HG03135 (cell line): ENCODE results near the gene SH3RF3.
"Not testable (repeated sequence)": the region's sequence is repeated elsewhere in the genome, so short reads cannot be mapped to it uniquely, and the experiment has no call there.

Experiments used
- ATAC-seq: cut with Tn5 transposase; IDR thresholded peaks from one replicate; pipeline ENCODE4 v1.9.1; 2021; ENCODE audit warnings: mild to moderate bottlenecking, moderate library complexity; ENCODE audit not compliant: unreplicated experiment

Gene SH3RF3

DNA sequence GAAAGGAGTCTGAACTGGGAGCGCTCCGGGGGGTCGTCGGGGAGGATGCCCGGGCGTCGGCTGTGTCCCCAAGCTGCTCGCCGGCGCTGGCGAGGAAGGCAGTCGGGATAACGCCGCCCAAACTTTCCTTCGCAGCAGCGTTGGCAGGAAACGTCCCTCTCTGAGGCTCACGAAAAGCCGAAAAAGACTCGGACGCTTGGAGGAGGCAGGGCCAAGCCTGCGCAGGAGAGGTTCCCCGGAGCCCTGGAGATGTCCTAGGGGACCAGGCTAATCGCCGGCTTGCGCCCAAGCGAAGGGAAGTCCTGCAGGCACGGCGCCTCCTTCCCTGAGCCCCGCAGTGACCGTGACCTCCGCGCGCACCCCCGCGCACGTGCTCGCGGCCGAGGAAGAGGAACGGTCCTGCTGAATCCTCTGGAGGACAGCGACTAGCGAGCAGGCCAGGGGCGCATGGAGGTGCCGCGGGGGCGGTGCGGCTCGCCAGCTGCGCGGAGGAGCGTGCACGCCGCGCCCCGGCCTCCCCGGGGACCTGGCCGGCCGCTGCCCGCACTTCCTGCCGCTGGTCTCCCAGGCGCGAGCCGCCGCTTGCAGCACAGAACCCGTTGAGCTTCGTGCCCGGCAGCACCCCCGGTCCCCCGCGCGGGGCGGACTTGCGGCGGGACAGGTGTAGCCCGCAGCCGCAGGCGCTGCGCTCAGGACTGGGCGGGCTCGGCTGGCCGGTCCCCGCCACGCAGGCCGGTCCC is at the start of gene SH3RF3:
TSS of gene SH3RF3 (plus strand) at position 590 of the 740 bp plus-strand sequence.
- no peak for ATAC-seq

GRCh38 chr2:109079590-109079989 is 49.4 kb upstream of the SH3RF3 start:
- no peak for ATAC-seq

DNA sequence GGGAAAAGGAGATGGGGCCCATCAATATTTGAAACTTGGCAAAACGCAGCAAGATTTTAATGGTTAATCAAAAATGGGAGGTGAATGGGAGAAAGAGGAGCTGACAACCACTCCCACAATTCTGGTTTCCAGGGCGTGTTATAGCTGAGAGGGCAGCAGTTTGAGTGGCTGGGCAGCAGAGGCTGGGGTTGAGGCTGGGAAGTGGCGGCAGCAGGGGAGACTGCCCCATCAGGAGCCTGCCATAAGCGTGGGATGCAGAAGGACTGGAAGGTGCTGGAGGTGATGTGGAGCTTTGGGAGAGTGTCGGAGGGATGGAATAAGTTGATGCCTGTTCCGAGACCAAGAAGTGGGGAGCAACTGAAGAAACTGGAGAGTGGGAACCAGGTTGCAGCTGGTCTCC is 48.9 kb upstream of the SH3RF3 start:
- no peak for ATAC-seq

DNA sequence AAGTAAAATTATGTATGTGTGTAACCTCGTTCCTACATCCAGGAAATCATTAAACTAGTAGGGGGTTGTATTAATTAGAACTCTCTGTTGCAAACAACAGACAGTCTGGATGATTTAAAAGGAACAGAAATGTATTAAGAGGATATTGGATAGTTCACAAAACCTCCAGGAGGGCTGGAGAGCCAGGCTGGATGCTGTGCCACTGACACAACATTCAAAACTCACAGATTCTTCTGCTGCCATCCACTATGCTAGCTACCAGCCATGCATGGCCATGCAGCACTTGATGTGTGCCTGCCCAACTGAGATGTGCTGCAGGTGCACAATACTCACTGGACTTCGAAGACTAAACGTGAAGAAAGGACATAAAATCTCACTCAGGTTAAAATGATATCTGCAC is 48.2 kb upstream of the SH3RF3 start:
- no peak for ATAC-seq

DNA sequence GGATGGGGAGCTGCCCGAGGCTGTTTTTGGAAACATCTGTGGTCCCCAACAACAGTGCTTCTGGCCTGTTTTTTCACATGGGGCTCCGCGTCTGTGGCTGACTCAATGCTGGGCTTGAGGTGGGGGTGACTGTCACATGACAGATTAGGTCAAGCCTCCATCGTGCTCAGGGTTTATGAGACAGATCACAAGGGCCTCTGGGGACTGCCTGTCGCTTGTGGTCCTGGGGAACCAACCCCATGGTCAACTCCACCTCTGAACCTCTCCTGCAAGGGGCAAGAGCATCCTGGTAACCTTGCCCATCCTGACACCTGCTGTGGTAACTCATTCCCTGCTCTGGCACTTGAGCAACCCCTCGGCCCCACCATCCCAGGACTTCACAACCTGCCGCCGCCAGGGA is 47.6 kb upstream of the SH3RF3 start:
- ATAC-seq: no peak

DNA sequence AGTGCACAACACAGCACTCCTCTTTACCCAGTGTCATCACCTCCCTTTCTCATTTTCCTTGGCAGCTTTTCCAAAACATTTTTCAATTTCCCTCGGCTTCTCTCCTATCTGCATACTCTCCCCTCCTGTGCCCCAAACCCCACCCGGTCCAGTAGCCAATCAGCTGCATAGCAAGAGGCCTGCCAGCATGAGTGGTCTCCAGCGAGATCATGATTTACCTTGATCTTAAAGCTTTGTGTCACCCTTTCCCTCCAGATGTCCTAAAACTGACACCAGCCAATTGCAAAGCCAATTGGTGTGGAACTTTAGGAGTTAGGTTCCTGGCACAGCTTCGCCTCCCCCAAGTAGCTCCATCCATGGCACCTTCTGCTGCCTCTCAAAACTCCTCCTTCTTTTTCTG is 45.2 kb upstream of the SH3RF3 start:
- ATAC-seq: no peak

DNA sequence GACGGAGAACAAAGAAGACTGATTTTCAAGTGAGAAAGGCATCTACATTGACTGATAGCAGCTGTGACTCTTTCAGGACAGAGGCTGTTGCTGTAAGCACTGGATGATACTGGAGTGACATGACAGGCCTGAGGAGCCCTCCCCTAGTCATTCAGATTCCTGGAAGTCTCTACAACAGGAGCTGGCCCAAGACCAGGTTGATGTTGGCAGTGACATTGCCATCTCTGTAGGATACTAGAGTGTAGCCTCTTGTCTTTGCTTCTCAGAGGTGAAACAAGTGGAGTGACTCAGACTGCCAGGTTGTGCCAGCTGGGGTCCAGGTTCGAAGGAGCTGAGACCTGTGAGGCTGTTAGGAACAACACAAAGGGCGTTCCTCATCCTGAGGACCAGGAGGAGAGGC is 44.7 kb upstream of the SH3RF3 start:
- no peak for ATAC-seq

- ATAC-seq: no peak
Observed at GRCh38 chr2:109085912-109086742, 42.9 kb upstream of the SH3RF3 start.

DNA sequence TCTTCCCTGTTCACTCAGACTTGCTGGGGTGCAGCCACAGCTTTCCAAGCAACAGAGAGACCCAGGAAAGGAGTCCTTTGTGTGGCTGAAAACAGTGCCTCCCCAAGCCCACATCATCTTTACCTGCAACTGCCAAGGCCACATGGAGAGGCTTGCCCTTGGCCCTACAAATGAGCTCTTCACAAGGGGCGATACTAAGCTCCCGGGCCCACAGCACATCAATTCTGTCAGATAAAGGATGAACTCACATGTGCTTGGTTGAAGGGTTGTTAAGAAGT is 42.3 kb upstream of the SH3RF3 start:
- ATAC-seq: no peak

- no peak for ATAC-seq
Observed at GRCh38 chr2:109087055-109087663, 41.8 kb upstream of the SH3RF3 start.

DNA sequence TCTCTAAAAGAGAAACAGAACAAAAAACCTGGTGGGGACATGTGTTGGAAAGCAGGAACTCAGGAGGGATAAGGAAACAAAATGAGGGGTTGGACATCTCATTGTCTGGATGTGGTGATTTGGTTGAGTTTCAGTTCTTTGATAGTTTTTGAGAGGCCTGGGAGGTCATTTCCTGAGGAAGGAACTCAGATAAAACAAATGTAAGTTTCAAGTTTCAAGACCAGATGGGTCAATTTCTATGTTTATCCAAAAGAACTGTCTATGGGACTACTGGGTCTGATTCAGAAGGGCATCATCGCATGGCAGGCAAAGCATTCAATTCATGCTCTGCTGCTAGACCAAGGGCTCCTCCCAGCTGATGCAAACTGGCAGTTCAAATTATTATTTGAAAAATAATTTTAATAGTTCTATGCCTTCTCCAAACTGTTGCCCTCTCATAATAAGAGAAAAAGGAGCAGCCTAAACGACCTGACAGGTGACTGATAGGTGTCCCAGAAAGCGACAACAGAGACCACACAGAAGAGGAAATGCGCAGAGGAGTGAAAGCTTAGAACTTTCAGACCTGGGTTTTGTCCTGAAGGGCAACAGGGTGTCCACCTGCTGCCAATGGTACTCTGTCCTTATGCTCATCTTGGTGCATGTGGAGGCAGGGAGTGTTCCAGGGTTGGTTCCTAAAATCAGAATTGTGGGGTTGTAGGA is 39.3 kb upstream of the SH3RF3 start:
- ATAC-seq: no peak

DNA sequence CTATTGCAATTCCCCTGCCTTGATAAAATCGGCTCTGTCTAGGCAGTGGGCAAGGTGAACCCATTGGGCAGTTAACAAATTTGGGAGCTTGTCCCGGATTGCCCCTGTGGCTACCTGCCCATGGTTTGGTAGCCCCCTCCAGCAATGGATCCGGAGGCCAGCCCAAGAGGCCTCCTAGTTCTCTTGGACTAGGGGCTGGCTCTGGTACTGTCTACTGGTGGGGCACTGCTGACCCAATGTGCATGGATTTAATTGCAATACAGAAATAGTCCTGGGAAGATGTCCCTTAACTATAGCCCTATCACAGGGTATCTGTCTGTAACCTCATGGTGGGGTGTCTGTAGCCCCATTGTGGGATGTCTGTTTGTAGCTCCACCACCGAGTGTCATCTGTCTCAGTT is 37.5 kb upstream of the SH3RF3 start:
- no peak for ATAC-seq

DNA sequence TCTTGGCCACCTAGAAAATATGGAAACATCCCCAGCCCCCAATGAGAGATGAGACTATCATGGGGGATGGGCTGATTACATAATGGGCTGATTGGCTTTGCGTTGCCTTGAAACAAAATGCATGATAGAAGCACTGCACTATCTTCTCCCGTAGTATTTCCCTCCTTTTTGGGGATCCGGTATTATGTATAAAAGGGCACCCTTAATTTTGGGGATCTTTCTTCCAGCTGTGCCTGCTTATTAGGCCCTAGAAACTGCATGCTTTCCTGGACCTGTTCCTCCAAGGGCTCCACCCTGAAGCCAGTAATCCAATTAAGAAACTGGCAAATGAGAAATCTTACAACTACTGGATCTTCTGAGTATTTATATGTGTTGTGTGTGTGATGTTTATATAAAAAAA is 34.9 kb upstream of the SH3RF3 start:
- no peak for ATAC-seq

- no peak for ATAC-seq
Observed at GRCh38 chr2:109098251-109098920, 30.6 kb upstream of the SH3RF3 start.

DNA sequence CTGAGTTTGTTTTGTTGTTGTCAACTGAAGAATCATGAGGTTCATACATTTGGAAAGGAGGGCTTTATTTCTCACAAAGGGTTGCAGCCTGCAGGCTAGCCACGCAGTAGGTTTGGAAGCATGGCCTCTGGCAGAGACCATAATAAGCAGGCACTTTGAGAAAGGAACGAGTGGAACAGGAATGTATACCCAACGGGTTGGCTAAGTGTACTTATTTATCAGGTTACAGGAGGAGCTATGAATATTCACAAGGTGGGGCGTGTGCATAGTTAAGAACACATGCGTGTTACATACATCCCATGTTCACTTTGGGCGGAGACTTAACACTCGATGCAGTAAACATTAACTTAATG is 30.1 kb upstream of the SH3RF3 start:
- ATAC-seq: no peak

- no peak for ATAC-seq
Observed at GRCh38 chr2:109102588-109103233, 26.3 kb upstream of the SH3RF3 start.

- no peak for ATAC-seq
Observed at GRCh38 chr2:109105113-109105512, 23.9 kb upstream of the SH3RF3 start.

DNA sequence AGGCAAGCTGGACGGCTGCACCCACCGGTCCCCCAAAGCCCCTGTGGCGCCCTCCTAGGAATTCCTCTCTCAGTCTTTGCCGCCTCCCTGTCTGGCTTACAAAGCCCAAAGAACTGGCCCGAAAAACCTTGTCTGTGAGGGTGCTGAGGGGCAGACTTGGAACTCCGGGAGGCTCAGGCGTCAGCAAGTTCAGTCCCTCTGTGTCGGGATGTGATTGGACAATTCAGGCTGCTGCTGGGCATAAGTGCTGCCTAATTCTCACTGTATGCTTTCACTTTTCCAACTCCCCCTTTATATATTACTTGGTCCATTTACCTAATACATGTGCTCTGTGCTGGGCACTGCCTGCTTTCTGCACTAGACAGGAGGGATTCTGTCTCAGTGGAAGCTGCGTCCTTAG is 20.3 kb upstream of the SH3RF3 start:
- no peak for ATAC-seq

GRCh38 chr2:109109342-109109741 is 19.7 kb upstream of the SH3RF3 start:
- no peak for ATAC-seq

DNA sequence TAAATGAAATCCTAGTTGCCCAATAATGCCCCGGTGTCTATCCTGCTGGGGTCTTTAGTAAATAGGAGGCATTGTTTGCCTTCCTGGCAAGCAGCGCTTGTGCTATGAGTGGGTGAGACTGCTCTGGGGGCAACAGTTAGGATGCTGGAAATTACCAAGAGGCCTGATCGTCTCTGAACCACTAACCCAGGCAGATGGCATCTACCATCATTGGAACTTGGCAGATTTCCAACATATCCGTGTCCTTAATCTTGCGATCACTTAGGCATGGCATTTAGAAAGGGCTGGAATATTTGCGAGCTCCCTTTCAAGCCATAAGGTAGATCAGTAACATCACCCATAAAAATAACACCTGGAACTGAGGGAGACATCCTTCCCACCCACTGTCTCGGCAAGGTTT is 18.8 kb upstream of the SH3RF3 start:
- ATAC-seq: no peak

- not testable (repeated sequence) for ATAC-seq
Observed at GRCh38 chr2:109117181-109117580, 11.8 kb upstream of the SH3RF3 start.
